ENCODE results near the gene STPG4.

The STPG4 gene

DNA sequence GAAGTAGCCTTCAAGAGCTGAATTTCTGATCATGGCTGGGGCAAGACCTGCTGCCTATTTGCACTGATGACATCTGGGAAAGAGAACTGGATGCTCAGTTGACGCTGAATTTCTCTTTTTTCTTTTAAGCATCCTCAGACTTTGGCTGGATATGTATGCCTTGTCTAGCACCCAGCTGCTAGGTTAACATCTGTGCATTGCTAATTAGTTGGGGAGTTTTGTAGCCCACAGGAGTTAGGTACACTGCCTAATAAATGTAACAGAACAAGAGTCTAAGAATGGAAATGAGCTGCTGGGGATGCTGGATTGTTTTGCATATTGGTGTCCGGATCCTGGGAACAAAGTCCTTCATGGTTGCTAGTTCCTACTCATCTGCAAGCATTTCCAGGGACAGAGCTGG, 40.9 kb upstream of the STPG4 start:
- no peak for DNase-seq (ENCODE audit: low read depth, low spot score)
- CTCF ChIA-PET: interaction anchor here (1.3 to 1.7 kb wide), 2 partner anchors 27 to 76 kb away, joined by 3 to 5 read pairs; no protein-coding TSS in a partner anchor
- H3K4me3 ChIP-seq (ENCODE audit: low read depth, low read length): no peak overlapping the region
- TF ChIP-seq, protein P1, sequence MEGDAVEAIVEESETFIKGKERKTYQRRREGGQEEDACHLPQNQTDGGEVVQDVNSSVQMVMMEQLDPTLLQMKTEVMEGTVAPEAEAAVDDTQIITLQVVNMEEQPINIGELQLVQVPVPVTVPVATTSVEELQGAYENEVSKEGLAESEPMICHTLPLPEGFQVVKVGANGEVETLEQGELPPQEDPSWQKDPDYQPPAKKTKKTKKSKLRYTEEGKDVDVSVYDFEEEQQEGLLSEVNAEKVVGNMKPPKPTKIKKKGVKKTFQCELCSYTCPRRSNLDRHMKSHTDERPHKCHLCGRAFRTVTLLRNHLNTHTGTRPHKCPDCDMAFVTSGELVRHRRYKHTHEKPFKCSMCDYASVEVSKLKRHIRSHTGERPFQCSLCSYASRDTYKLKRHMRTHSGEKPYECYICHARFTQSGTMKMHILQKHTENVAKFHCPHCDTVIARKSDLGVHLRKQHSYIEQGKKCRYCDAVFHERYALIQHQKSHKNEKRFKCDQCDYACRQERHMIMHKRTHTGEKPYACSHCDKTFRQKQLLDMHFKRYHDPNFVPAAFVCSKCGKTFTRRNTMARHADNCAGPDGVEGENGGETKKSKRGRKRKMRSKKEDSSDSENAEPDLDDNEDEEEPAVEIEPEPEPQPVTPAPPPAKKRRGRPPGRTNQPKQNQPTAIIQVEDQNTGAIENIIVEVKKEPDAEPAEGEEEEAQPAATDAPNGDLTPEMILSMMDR (IDR thresholded peaks at IDR 0.05; ENCODE audit: insufficient read depth, low read length, missing control alignments): no peak
- POLR2A ChIA-PET: interaction anchor here (0.6 kb wide), 1 partner anchor 23 kb away, joined by 3 read pairs; no protein-coding TSS in a partner anchor

DNA sequence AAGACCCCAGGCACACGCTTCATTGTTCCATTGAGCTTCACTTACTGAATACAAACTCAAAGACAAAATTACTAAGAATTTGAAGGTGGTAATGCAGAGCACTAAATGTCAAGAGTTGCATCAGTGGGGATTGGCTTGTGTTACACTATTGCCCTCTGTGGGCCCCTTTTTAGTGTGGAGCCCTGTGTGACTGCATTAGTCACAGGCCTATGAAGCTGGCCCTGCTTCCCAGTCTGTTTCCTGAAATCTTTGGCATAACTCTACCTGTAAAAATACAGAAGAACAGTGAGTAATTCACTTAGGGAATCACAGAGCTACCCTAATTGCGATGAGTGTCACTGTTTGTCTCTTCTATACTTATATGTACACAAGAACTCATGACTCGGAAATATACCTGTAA, 40.0 kb upstream of the STPG4 start:
- POLR2A ChIA-PET: no interaction called here
- TF ChIP-seq, protein P1 (IDR thresholded peaks at IDR 0.05; ENCODE audit: insufficient read depth, low read length, missing control alignments): no peak
- DNase-seq (ENCODE audit: low read depth, low spot score): no peak
- no peak overlapping the region for H3K4me3 ChIP-seq (ENCODE audit: low read depth, low read length)
- CTCF ChIA-PET: interaction anchor here (0.7 to 1.7 kb wide), 6 partner anchors 11 to 212 kb away, joined by 3 to 8 read pairs (median 4); no protein-coding TSS in a partner anchor

DNA sequence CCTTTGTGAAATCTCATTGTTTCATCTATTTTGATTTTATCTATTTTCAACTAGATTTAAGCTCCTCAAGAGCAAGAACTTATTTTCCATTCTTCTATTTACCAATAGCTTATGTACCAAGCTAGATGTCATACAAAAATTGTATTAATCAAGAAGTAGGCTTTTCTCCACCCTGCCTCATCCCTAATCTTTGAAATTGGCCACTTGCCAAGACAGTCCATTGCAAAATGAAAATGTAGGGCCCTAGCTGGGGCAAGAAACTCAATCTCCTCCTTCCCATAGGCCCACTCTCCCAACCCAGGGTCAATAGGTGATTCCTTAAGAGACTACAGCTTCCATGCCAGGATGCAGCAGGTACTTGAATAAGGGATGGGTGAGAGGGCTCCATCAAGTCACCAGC, 39.3 kb upstream of the STPG4 start:
- no peak for DNase-seq (ENCODE audit: low read depth, low spot score)
- TF ChIP-seq, protein P1 (IDR thresholded peaks at IDR 0.05; ENCODE audit: insufficient read depth, low read length, missing control alignments): no peak
- ChIA-PET POLR2A (no interaction called here), CTCF (interaction anchor here (0.9 to 1.7 kb wide), 7 partner anchors 10 to 194 kb away, joined by 3 to 8 read pairs (median 4); no protein-coding TSS in a partner anchor)
- H3K4me3 ChIP-seq (ENCODE audit: low read depth, low read length): no peak overlapping the region

DNA sequence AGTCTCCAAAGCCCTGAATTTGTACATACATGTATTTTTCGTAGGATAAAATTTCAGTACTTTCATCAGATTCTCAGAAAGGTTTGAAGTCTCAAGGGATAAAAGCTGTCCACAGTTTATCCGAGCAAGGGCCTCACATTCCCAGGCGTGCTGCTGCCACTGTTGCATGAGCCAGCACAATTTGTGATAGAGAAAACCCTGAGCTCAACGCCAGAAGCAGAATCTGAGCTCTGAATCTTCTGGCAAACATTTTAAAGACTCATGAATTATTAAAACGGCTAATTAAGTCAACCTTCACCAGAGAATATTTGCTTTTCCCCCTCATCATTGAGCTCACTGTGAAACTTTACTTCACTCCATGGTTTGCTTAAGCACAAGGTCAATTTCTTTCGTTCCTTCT, 38.5 kb upstream of the STPG4 start:
- DNase-seq (ENCODE audit: low read depth, low spot score): no peak
- H3K4me3 ChIP-seq (ENCODE audit: low read depth, low read length): no peak overlapping the region
- CTCF ChIA-PET: interaction anchor here (0.9 to 1.4 kb wide), 4 partner anchors 13 to 44 kb away, joined by 3 to 4 read pairs (median 4); no protein-coding TSS in a partner anchor
- TF ChIP-seq, protein P1 (IDR thresholded peaks at IDR 0.05; ENCODE audit: insufficient read depth, low read length, missing control alignments): no peak
- POLR2A ChIA-PET: no interaction called here

DNA sequence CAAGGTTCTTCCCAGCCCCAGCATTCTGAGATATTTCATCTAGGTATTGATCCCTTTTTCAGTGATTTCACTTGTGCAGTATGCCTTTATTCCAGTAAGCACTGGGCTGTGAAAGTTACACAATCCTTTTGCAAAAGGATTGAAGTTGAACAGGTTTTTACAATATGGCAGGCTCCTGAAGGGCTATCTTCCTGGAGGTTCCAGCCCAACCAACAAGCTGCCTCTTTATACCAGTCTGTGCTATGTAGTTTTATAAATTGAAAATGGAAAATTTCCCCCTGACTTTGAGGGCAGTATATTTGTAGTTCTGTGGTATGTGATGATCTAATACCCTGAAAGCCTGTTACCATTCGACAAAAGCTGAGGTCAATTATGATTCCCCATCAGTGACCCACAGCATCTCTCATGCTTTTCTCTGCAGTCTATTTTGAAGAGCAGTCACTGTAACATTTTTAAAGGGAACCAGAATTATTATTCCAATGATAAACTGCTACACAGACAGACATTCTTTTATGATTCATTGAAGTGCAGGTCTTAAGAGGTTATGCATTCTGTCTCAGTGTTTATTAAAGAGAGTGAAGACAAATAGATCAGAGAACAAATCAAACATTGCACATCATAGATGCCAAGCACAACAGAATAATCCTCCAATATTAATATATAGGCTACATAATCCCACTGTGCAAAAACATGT, 35.2 kb upstream of the STPG4 start:
- ChIA-PET CTCF (interaction anchor here (0.7 to 1.3 kb wide), 2 partner anchors 30 to 147 kb away, joined by 3 to 4 read pairs; no protein-coding TSS in a partner anchor), POLR2A (interaction anchor here (2.5 kb wide), 1 partner anchor 9 kb away, joined by 15 read pairs; no protein-coding TSS in a partner anchor)
- TF ChIP-seq, protein P1 (IDR thresholded peaks at IDR 0.05; ENCODE audit: insufficient read depth, low read length, missing control alignments): no peak
- no peak overlapping the region for H3K4me3 ChIP-seq (ENCODE audit: low read depth, low read length)
- DNase-seq (ENCODE audit: low read depth, low spot score): no peak

DNA sequence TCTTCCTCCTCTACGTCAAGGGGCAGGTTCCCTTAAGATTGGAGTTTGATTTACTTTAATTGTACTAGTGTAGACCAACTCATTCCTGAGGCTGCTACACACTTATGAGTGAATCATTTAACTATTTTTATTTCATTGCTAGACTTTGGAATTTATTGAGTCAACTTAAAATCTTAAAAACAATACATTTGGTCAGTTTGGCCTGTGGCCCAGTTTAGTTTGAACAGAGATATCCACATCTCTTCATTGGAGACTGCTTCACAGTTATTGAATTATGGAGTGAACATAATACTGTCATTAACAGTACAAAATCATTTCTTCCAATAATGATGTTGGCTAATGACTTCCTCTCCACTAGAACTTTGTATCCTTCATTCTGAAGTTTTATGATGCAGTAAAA, 34.5 kb upstream of the STPG4 start:
- TF ChIP-seq, protein P1 (IDR thresholded peaks at IDR 0.05; ENCODE audit: insufficient read depth, low read length, missing control alignments): no peak
- H3K4me3 ChIP-seq (ENCODE audit: low read depth, low read length): no peak overlapping the region
- peak; percentile 72 for DNase-seq (ENCODE audit: low read depth, low spot score)
- ChIA-PET CTCF (interaction anchor here (1.3 kb wide), 1 partner anchor 147 kb away, joined by 4 read pairs; no protein-coding TSS in a partner anchor), POLR2A (interaction anchor here (2.5 kb wide), 1 partner anchor 9 kb away, joined by 15 read pairs; no protein-coding TSS in a partner anchor)

Data from AG04449 (cell line).